Adipocyte (in vitro differentiated cells): ENCODE data around the gene KCTD21.

Experiments
- DNase-seq: peaks from one replicate; pipeline ENCODE4 v3.0.0-alpha.2; 2015; ENCODE audit warnings: low read depth
- H3K27me3 ChIP-seq: replicated peaks from 2 replicates; pipeline ENCODE4 v1.7.0; 2013; ENCODE audit warnings: mild to moderate bottlenecking, low read length, moderate library complexity; ENCODE audit not compliant: control insufficient read depth, insufficient read depth
- H3K36me3 ChIP-seq: 2 replicates; pipeline ENCODE4 v1.7.0; 2013; ENCODE audit warnings: low read length, mild to moderate bottlenecking, moderate library complexity; ENCODE audit not compliant: control insufficient read depth, insufficient read depth, severe bottlenecking
- H3K4me1 ChIP-seq: 2 replicates; pipeline ENCODE4 v1.7.0; 2013; ENCODE audit warnings: mild to moderate bottlenecking, low read length, moderate library complexity; ENCODE audit not compliant: control insufficient read depth, insufficient read depth
- H3K4me3 ChIP-seq: 2 replicates; pipeline ENCODE4 v1.7.0; 2013; ENCODE audit warnings: mild to moderate bottlenecking, low read length, moderate library complexity
- H3K9ac ChIP-seq: 2 replicates; pipeline ENCODE4 v1.7.0; 2013; ENCODE audit warnings: mild to moderate bottlenecking, low read length, moderate library complexity
- H3K9me3 ChIP-seq: 2 replicates; pipeline ENCODE4 v1.7.0; 2013; ENCODE audit warnings: mild to moderate bottlenecking, low read length, moderate library complexity; ENCODE audit not compliant: control insufficient read depth

KCTD21 gene

GRCh38 chr11:78150346-78150745 lies 38.1 kb downstream of the KCTD21 start:
- H3K4me1 ChIP-seq = peaks cover 8% of the 10 kb centered on the region
- H3K4me3 ChIP-seq = no peak overlapping the region
- DNase-seq = no peak
- peak overlapping the region; percentile 20 for H3K9ac ChIP-seq
- H3K27me3 ChIP-seq = no peaks in the 10 kb centered on the region
- H3K36me3 ChIP-seq = no peaks in the 10 kb centered on the region
- no peaks in the 10 kb centered on the region for H3K9me3 ChIP-seq

DNA sequence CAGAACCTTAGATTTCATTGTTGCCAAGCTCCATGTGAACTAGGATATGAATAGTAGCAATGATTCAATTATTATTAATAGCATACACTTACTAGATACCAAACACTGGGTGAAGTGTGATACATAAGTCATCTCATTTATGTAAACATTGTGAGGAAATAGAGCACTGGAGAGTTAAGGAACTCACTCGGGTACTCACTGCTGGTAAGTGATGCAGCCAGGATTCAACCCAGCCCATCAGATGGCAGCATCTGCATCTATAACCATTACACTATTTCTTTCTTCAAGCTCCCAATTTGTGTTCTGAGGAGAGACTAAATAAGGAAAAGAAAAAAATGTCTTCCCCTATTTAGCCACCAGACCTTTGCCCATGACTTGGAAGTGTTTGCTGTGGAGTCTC lies 38.8 kb downstream of the KCTD21 start:
- Histone ChIP-seq H3K36me3 (no peaks in the 10 kb centered on the region), H3K4me1 (peaks cover 8% of the 10 kb centered on the region), H3K9me3 (no peaks in the 10 kb centered on the region), H3K4me3 (no peak overlapping the region), H3K9ac (peak overlapping the region; percentile 20), H3K27me3 (no peaks in the 10 kb centered on the region)
- DNase-seq = peak; percentile 73

- DNase-seq = no peak
- Histone ChIP-seq H3K9me3 (no peaks in the 10 kb centered on the region), H3K36me3 (no peaks in the 10 kb centered on the region), H3K9ac (no peak overlapping the region), H3K27me3 (no peaks in the 10 kb centered on the region), H3K4me1 (peaks cover 8% of the 10 kb centered on the region), H3K4me3 (no peak overlapping the region)
These were observed 40.6 kb downstream of the KCTD21 start for GRCh38 chr11:78147807-78148206.

DNA sequence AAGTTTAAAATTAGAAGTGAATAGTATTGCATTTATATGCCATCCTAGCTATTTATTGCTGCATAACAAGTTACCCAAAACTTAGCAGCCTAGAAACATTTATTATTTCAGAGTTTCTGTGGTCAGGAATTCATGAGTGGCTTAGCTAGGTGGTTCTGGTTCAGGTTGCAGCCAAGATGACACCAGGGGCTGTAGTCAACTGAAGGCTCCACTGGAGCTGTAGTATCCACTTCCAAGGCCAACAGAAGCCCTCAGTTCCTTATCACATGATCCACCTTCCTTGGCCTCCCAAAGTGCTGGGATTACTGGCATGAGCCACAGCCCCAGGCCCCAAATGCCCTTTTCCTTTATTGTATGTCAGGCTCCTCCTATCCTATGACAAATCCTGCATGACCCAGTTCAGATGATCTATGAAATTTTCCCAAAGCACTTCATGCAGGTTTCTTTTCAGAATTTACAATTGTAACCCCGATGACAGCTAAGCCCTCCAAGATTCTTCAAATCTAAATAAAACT lies 42.9 kb downstream of the KCTD21 start:
- H3K36me3 ChIP-seq = peaks cover 3% of the 10 kb centered on the region
- H3K4me1 ChIP-seq = peaks cover 12% of the 10 kb centered on the region
- H3K9me3 ChIP-seq = no peaks in the 10 kb centered on the region
- no peaks in the 10 kb centered on the region for H3K27me3 ChIP-seq
- no peak overlapping the region for H3K9ac ChIP-seq
- no peak overlapping the region for H3K4me3 ChIP-seq
- no peak for DNase-seq

GRCh38 chr11:78140392-78141077 lies 47.9 kb downstream of the KCTD21 start:
- no peak for DNase-seq
- H3K36me3 ChIP-seq = peaks cover 3% of the 10 kb centered on the region
- H3K9ac ChIP-seq = peak overlapping the region; percentile 89
- H3K4me3 ChIP-seq = peak overlapping the region; percentile 94
- peaks cover 16% of the 10 kb centered on the region for H3K4me1 ChIP-seq
- no peaks in the 10 kb centered on the region for H3K9me3 ChIP-seq
- H3K27me3 ChIP-seq = no peaks in the 10 kb centered on the region

- Histone ChIP-seq H3K4me1 (peaks cover 16% of the 10 kb centered on the region), H3K9me3 (no peaks in the 10 kb centered on the region), H3K36me3 (peaks cover 3% of the 10 kb centered on the region), H3K27me3 (no peaks in the 10 kb centered on the region), H3K9ac (peak within 1 kb of the TSS; percentile 89), H3K4me3 (peak within 1 kb of the TSS; percentile 94)
- peak; percentile 99 for DNase-seq
These were observed 48.7 kb downstream of the KCTD21 start, which contains the start of gene ALG8 for GRCh38 chr11:78139422-78140391. TSS of gene ALG8 (minus strand) at chr11:78139626. CDS start at chr11:78139588, 38 bp downstream.

DNA sequence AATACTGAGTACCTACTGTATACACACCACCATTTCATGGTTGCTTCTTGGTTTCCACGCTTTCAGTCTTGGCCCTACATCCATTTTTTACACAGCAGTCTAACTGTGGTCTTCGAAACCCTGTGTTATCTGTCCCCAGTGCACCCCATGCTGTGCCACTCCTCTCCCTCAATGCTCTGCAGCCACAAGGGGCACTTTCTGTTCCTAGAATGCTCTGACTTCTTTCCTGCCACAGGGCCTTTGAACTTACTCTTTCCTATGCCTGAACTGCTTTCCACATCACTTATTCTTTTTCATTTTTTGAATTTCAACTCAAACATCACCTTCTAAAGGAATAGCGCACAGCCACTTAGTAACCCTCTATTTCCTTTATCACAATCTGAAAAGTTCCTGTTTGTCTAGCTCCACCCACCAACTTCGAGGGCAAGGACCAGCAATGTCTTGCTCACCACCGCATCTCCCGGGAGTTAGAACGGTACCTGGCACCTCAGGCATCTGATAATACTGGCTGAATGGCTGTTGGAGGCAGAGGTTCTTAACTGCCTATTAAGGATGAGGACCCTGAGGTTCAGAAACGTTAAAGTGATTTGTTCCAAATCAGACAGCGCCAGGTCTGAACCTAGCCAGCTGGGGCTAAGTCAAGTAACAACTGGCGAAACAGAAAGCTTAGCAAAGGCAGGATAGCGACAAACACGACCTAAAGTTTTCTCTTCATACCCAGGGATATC lies 49.6 kb downstream of the KCTD21 start:
- DNase-seq = peak; percentile 47
- Histone ChIP-seq H3K36me3 (peaks cover 3% of the 10 kb centered on the region), H3K4me1 (peaks cover 16% of the 10 kb centered on the region), H3K4me3 (peak overlapping the region; percentile 94), H3K9me3 (no peaks in the 10 kb centered on the region), H3K9ac (peak overlapping the region; percentile 89), H3K27me3 (no peaks in the 10 kb centered on the region)

- DNase-seq = peak; percentile 15
- H3K4me1 ChIP-seq = peaks cover 16% of the 10 kb centered on the region
- no peaks in the 10 kb centered on the region for H3K27me3 ChIP-seq
- H3K4me3 ChIP-seq = peak overlapping the region; percentile 94
- H3K9me3 ChIP-seq = no peaks in the 10 kb centered on the region
- peaks cover 3% of the 10 kb centered on the region for H3K36me3 ChIP-seq
- H3K9ac ChIP-seq = no peak overlapping the region
These were observed 50.1 kb downstream of the KCTD21 start for GRCh38 chr11:78138291-78138690.

DNA sequence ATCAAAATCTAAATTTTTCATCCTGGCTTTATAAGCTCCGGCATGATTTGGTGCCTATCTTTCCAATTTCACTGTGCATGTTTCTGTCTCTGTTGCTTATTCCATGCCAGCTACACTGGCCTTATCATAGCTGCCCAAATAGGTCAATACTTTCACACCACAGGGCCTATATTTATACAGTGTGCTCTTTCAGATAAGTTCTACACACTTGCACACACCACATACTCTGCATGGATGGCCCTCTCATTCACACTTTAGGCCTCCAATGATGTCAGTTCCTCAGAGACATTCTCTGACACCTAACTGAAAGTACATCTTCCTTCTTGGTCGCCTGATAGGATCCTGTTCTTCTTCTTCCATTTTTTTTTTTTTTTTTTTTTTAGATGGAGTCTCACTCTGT lies 56.0 kb downstream of the KCTD21 start:
- no peak for DNase-seq
- Histone ChIP-seq H3K36me3 (no peaks in the 10 kb centered on the region), H3K9ac (no peak overlapping the region), H3K9me3 (no peaks in the 10 kb centered on the region), H3K27me3 (no peaks in the 10 kb centered on the region), H3K4me3 (no peak overlapping the region), H3K4me1 (peaks cover 3% of the 10 kb centered on the region)

GRCh38 chr11:78131956-78132355 lies 56.5 kb downstream of the KCTD21 start:
- Histone ChIP-seq H3K36me3 (no peaks in the 10 kb centered on the region), H3K4me3 (no peak overlapping the region), H3K9me3 (no peaks in the 10 kb centered on the region), H3K9ac (no peak overlapping the region), H3K27me3 (no peaks in the 10 kb centered on the region), H3K4me1 (peaks cover 3% of the 10 kb centered on the region)
- peak; percentile 47 for DNase-seq
